ENCODE data around the gene PNKP.
A peak's percentile ranks its signal among the peaks of the same experiment; 100 is the strongest.

Gene PNKP

GRCh38 chr19:49889687-49890348 lies 22.4 kb upstream of the PNKP start:
- DNase-seq: peak; percentile 70

- DNase-seq: no peak
These were observed 21.8 kb upstream of the PNKP start for GRCh38 chr19:49889038-49889686.

- no peak for DNase-seq
These were observed 21.1 kb upstream of the PNKP start for GRCh38 chr19:49888510-49888824.

- no peak for DNase-seq
These were observed 20.5 kb upstream of the PNKP start for GRCh38 chr19:49887665-49888509.

- no peak for DNase-seq
These were observed 19.8 kb upstream of the PNKP start for GRCh38 chr19:49887037-49887664.

- no peak for DNase-seq
These were observed 17.4 kb upstream of the PNKP start for GRCh38 chr19:49884760-49885159.

- no peak for DNase-seq
These were observed 16.7 kb upstream of the PNKP start for GRCh38 chr19:49884109-49884508.

- no peak for DNase-seq
These were observed 15.7 kb upstream of the PNKP start for GRCh38 chr19:49883094-49883493.

- no peak for DNase-seq
These were observed 15.3 kb upstream of the PNKP start for GRCh38 chr19:49882643-49883042.

GRCh38 chr19:49881672-49882394 lies 14.5 kb upstream of the PNKP start:
- DNase-seq: no peak

- DNase-seq: no peak
These were observed 13.8 kb upstream of the PNKP start for GRCh38 chr19:49881186-49881585.

- DNase-seq: no peak
These were observed 12.9 kb upstream of the PNKP start for GRCh38 chr19:49880162-49880869.

GRCh38 chr19:49879243-49879963 lies 12.0 kb upstream of the PNKP start:
- DNase-seq: no peak

GRCh38 chr19:49878744-49879070 lies 11.3 kb upstream of the PNKP start:
- no peak for DNase-seq

- peak; percentile 97 for DNase-seq
These were observed 10.7 kb upstream of the PNKP start for GRCh38 chr19:49877879-49878743.

- peak; percentile 97 for DNase-seq
These were observed 9.9 kb upstream of the PNKP start, which contains the start of the genes AKT1S1 and TBC1D17 for GRCh38 chr19:49877020-49877878. TSS of gene AKT1S1 (minus strand) at chr19:49877355. CDS start at chr19:49873295, 4,060 bp downstream. TSS of gene TBC1D17 (plus strand) at chr19:49877702. CDS start at chr19:49877724, 22 bp downstream.

- peak; percentile 97 for DNase-seq
These were observed 9.1 kb upstream of the PNKP start for GRCh38 chr19:49876422-49877019.

- DNase-seq: peak; percentile 57
These were observed 8.6 kb upstream of the PNKP start for GRCh38 chr19:49875857-49876421.

- DNase-seq: no peak
These were observed 7.8 kb upstream of the PNKP start for GRCh38 chr19:49875177-49875576.
